Stimulated activated CD4-positive, alpha-beta T cell treated with anti-CD3 and anti-CD28 coated beads, Interleukin-2, amount 100 ng/mL, for 4 hours (primary cell): Measurements from ENCODE around the gene GADD45G.

ENCODE experiments used
- DNase-seq: peaks from one replicate; pipeline ENCODE4 v3.0.0-alpha.2; 2020; ENCODE audit warnings: low read depth

The GADD45G gene

DNA sequence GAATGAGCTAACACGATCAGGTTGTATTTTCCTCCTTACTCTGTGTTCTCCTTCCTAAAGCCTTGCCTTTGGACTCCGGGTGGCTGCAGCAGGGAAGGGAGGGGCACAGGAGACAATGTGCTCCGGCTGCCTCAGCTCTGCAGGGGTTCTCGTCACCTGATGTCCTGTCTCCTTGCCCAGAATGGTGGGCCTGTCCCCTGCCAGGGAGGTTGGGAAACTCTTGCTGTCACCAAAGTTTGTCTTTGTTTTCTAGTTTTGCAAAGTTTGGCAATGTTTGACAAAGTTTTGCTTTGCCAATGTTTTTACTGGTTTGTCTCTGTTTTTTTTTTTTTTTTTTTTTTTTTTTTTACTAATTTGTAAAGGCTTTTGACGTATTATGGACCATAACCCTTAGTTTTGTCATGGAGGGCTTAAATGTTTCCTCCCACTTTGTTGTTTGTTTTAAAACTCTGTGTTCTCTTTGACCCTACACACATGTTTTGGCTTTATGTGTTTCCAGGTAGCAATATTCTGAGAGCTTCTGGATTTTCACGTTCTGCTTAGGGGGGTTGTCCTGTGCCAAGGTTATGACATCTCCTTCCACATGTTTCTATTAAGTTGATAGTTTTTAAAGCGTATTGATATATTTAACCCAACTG lies 49.3 kb downstream of the GADD45G start:
- DNase-seq = no peak

DNA sequence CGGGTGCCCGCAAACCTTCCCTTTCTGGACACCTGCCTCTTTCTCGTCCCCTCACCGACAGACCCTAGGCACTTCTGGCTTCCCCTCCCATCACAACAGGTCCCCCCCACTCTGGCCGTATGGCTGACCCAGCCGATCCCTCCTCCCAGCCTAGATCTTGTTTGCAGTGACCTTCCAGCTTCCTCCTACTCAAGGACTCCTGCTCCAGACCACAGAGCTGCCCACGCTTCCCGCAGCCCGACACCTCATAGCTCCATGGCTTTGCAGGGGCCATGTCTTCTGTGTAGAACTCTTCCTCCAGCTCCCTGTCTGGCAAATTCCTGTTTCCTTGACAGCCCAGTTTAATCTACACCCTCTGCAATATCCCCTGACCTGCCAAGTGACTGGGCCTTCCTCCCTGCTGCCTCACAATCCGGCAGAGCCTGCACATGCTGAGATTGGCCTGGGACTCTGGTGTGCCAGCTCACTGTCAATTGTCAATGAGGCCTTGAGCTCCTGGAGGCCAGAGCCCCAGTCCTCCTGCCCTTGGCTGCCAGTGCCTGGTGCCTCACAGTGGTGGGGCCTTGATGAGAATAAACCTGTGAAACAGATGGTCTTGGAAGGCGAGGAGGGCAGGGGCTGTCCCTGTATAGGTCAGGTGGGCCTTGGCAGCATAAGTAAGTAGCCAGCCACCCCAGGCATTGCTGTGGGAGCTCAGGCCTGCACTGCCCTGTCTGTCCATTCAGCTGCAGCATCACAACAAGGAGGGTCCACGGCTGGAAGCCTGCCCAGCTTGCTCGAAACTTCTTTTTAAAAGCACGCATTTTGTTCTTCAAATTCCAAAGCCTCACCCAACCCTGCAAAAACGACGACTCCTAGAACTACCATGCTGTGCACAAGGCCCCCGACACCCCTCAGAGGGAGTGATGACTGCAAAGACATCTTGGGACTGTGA lies 50.5 kb downstream of the GADD45G start:
- no peak for DNase-seq
